ENCODE results near the gene GPR27.

The GPR27 gene

GRCh38 chr3:71714595-71714994 lies 39.1 kb upstream of the GPR27 start (continued):
- TF ChIP-seq KLF17 (tag by site-specific recombination; IDR thresholded peaks at IDR 0.05) (no peak), PRDM1 (tag by site-specific recombination; IDR thresholded peaks at IDR 0.05) (no peak), ZNF148 (tag by site-specific recombination; IDR thresholded peaks at IDR 0.05; ENCODE audit: borderline replicate concordance) (no peak), GFI1B (tag by site-specific recombination; IDR thresholded peaks at IDR 0.05) (no peak), ZNF513 (tag by site-specific recombination; IDR thresholded peaks at IDR 0.05) (no peak), ZNF776 (tag by site-specific recombination; IDR thresholded peaks at IDR 0.05; ENCODE audit: borderline replicate concordance) (no peak), ZNF529 (tag by site-specific recombination; IDR thresholded peaks at IDR 0.05; ENCODE audit: insufficient replicate concordance) (no peak), ZNF112 (tag by site-specific recombination; IDR thresholded peaks at IDR 0.05) (no peak), ZNF548 (tag by site-specific recombination; IDR thresholded peaks at IDR 0.05) (no peak)

GRCh38 chr3:71718072-71718471 lies 35.6 kb upstream of the GPR27 start:
- no peak overlapping the region for H3K27ac ChIP-seq (ENCODE audit: extremely low read depth, low read depth, low read length)
- H3K36me3 ChIP-seq (ENCODE audit: control insufficient read depth in 2 of 2, insufficient read depth in 1 of 2, low read length in 2 of 2), result no peaks in the 10 kb centered on the region
- H3K9me3 ChIP-seq (ENCODE audit: control insufficient read depth, insufficient read depth, low read depth, low read length), result no peaks in the 10 kb centered on the region
- ChIA-PET CTCF (interaction anchor here (0.9 kb wide), 1 partner anchor 11 kb away, joined by 4 read pairs; no protein-coding TSS in a partner anchor), POLR2A (no interaction called here)
- no peaks in the 10 kb centered on the region for H3K4me1 ChIP-seq (ENCODE audit: control insufficient read depth, insufficient read depth, low read length)
- no peak for TF ChIP-seq BCL6B (tag by site-specific recombination; IDR thresholded peaks at IDR 0.05)
- no peak for TF ChIP-seq ZNF133 (tag by site-specific recombination; IDR thresholded peaks at IDR 0.05)
- TF ChIP-seq ZNF596 (tag by site-specific recombination; IDR thresholded peaks at IDR 0.05), result no peak
- TF ChIP-seq ZNF792 (tag by site-specific recombination; IDR thresholded peaks at IDR 0.05), result no peak
- no peak for TF ChIP-seq PATZ1 (tag by site-specific recombination; IDR thresholded peaks at IDR 0.05)
- no peak for TF ChIP-seq ZNF580 (tag by site-specific recombination; IDR thresholded peaks at IDR 0.05)
- TF ChIP-seq ZNF473 (tag by site-specific recombination; IDR thresholded peaks at IDR 0.05), result no peak
- TF ChIP-seq ZNF544 (tag by site-specific recombination; IDR thresholded peaks at IDR 0.05), result no peak
- no peak for TF ChIP-seq ZFP69B (tag by site-specific recombination; IDR thresholded peaks at IDR 0.05)
- no peak for TF ChIP-seq ZNF324 (tag by site-specific recombination; IDR thresholded peaks at IDR 0.05)
- TF ChIP-seq ZBTB1 (tag by site-specific recombination; IDR thresholded peaks at IDR 0.05), result no peak
- TF ChIP-seq ZNF837 (tag by site-specific recombination; IDR thresholded peaks at IDR 0.05), result no peak
- no peak for TF ChIP-seq ZNF514 (tag by site-specific recombination; IDR thresholded peaks at IDR 0.05)
- no peak overlapping the region for H3K4me3 ChIP-seq (ENCODE audit: low read depth, low read length)

Data from HEK293 (cell line).